GM06990 (cell line): ENCODE measurements around the gene CPXM1.

ENCODE experiments used
- DNase-seq: peaks from one replicate; pipeline ENCODE4 v3.0.0-alpha.2; 2011; ENCODE audit not compliant: insufficient read length; ENCODE audit errors: extremely low read depth
- H3K27me3 ChIP-seq: replicated peaks from 2 replicates; pipeline ENCODE4 v1.6.0; 2011; ENCODE audit warnings: low read length; ENCODE audit not compliant: control insufficient read depth, insufficient read depth
- H3K36me3 ChIP-seq: 2 replicates; pipeline ENCODE4 v1.5.1; 2011; ENCODE audit warnings: low read length; ENCODE audit not compliant: control insufficient read depth, insufficient read depth
- H3K4me3 ChIP-seq: replicated peaks from 2 replicates; pipeline ENCODE4 v1.5.1; 2011; ENCODE audit warnings: low read depth, mild to moderate bottlenecking, control low read depth, low read length
- TF ChIP-seq, protein P1 (sequence below): IDR thresholded peaks from 2 replicates; pipeline ENCODE4 v1.5.1; 2011; ENCODE audit warnings: low read length, control low read depth, mild to moderate bottlenecking, inconsistent platforms; ENCODE audit not compliant: insufficient read depth, poor library complexity, severe bottlenecking

Gene CPXM1

DNA sequence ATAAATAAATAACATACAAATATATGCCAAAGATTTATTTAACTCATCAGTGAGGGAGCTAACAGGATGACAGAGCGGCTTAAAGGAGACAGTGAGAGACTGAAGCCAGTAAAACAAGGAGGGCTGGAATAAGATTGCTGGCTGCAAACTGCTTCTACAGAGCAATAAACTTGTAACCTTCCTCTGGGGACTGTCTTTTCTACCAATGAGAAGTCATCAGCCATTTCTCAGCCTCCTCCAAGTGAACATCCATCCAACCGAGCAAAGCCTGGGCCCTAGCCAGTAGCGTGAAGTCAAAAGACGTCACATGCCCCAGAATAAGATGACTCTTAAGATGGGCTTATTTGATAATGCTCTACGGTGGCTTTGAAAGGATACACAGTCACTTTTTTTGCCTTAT, 42.5 kb downstream of the CPXM1 start:
- H3K4me3 ChIP-seq: no peak overlapping the region
- H3K27me3 ChIP-seq: peaks cover 6% of the 10 kb centered on the region
- no peak for DNase-seq
- TF ChIP-seq, protein P1, sequence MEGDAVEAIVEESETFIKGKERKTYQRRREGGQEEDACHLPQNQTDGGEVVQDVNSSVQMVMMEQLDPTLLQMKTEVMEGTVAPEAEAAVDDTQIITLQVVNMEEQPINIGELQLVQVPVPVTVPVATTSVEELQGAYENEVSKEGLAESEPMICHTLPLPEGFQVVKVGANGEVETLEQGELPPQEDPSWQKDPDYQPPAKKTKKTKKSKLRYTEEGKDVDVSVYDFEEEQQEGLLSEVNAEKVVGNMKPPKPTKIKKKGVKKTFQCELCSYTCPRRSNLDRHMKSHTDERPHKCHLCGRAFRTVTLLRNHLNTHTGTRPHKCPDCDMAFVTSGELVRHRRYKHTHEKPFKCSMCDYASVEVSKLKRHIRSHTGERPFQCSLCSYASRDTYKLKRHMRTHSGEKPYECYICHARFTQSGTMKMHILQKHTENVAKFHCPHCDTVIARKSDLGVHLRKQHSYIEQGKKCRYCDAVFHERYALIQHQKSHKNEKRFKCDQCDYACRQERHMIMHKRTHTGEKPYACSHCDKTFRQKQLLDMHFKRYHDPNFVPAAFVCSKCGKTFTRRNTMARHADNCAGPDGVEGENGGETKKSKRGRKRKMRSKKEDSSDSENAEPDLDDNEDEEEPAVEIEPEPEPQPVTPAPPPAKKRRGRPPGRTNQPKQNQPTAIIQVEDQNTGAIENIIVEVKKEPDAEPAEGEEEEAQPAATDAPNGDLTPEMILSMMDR: no peak
- no peaks in the 10 kb centered on the region for H3K36me3 ChIP-seq

DNA sequence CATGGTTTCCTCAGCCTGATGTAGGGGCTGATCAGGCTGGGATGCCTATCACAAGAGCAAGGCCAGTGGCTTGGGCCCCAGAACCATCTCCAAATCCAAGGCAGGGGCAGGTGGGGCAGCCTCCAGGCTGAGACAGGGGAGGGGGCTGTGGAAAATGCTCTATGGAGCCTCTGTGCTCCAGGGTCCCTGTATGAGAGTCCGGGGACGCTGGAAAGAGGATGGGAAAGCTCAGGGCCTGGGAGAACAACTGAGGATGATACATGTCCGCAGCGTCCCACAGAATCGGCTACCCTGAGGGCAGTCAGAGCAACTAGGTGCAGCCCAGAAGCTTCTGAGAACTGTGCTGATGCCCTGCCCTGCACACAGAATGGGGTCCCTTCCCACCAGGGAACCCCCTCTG, 43.4 kb downstream of the CPXM1 start:
- no peak overlapping the region for H3K4me3 ChIP-seq
- no peaks in the 10 kb centered on the region for H3K36me3 ChIP-seq
- DNase-seq: no peak
- peaks cover 6% of the 10 kb centered on the region for H3K27me3 ChIP-seq
- TF ChIP-seq, protein P1: no peak

DNA sequence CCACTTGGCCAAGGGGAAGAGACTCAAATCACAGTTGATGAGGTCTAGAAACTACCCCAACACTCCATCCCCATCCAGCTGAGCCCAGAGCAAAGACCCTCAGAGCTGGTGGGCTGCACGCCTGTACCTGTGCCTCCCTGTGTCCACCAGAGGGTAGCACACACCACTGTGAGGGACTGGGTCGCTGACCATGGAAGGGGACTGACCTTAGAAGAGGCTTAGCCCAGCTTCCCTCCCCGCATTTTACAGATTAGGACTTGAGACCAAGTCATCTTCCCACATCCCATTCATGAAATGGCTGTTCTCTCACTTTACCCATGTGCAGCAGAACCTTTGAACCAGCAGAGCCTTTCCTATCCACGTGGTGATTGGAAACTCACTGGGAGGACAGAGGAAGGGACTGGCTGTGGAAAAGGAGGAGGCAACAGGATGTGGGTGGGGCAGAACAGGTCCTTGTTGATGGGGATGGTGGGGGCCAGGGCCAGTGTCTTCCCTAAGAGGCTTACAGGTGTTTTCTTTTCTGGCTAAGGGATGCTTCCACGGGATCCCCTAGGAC, 44.3 kb downstream of the CPXM1 start:
- H3K27me3 ChIP-seq: peaks cover 6% of the 10 kb centered on the region
- no peak for DNase-seq
- TF ChIP-seq, protein P1: peak; percentile 48
- H3K36me3 ChIP-seq: no peaks in the 10 kb centered on the region
- no peak overlapping the region for H3K4me3 ChIP-seq

DNA sequence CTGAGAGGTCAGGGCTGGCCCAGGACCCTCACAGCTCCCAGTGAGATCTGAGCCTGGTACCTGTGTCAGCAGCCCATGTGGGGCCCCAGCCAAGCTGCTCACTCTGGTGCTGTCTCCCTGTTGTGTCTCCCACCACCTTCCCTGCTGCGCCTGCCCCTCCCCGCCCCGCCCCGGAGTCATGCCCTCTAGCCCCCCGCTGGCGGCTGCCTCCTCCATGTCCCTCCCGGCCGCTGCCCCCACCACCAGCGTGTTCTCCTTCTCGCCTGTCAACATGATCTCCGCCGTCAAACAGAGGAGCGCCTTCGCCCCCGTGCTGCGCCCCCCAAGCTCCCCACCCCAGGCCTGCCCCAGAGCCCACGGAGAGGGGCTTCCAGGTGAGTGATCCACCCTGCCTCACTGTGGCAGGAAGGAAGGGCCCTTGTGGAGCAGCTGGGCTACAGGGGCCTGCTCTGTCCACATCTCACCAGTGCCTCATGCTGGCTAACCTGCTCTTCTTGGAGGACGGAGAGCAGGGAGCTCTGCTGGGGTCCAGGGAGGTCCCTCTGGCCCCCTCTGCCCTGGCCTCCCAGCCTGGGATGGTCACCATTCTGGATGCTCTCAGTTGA, 44.9 kb downstream of the CPXM1 start:
- TF ChIP-seq, protein P1: no peak
- no peak for DNase-seq
- Histone ChIP-seq H3K27me3 (peaks cover 6% of the 10 kb centered on the region), H3K4me3 (no peak overlapping the region), H3K36me3 (no peaks in the 10 kb centered on the region)

DNA sequence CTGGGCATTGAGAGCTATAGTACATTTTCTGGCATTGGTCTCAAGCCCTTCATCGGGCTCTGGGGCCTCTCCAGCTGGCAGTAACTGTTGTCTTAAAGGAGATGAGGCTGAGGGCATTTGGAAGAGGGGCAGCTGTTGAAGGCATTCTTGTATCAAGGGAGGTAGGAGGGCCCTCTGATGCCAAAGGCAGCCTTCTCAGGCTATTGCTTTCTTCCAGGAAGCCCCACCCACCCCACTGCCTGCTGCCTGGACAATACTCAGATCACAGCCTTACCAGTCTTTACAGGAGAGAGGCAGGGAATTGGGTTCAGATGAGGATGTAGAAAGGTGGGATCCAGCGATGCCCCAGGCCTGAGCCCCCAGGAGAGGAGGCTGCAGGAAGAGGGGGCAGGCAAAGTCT, 46.0 kb downstream of the CPXM1 start:
- peaks cover 6% of the 10 kb centered on the region for H3K27me3 ChIP-seq
- TF ChIP-seq, protein P1: no peak

More for the DNA sequence above, 46.0 kb downstream of the CPXM1 start:
- DNase-seq: no peak
- Histone ChIP-seq H3K4me3 (no peak overlapping the region), H3K36me3 (no peaks in the 10 kb centered on the region)
